Activated CD4-positive, alpha-beta memory T cell treated with anti-CD3 and anti-CD28 coated beads, Interleukin-2, amount 10 ng/mL, durations not matched to agents 7 days and 5 days (primary cell): ENCODE measurements around the gene C17orf67. TPM values are rescaled to one million over a fixed set of nuclear protein-coding genes. Genes with fewer than 3 reads are reported as not detected.

Source experiments
- CTCF ChIA-PET: fragments of 350-600 bp; sonication (Branson Sonifier 250); formaldehyde crosslinking; loops from one replicate; lab custom pipeline; 2021; ENCODE audit warnings: antibody characterized with exemption, inconsistent platforms; lab: Charles Lee
- POLR2A ChIA-PET: fragments of 350-600 bp; sonication (Branson Sonifier 250); formaldehyde crosslinking; loops from one replicate; lab custom pipeline; 2021; ENCODE audit warnings: antibody characterized with exemption; lab: Charles Lee
- DNase-seq: peaks from one replicate; pipeline ENCODE4 v3.0.0-alpha.2; 2020
- H3K27ac Mint-ChIP-seq: one replicate; pipeline ENCODE4 v1.8.0; 2021; ENCODE audit warnings: mild to moderate bottlenecking, mixed read lengths
- H3K27me3 Mint-ChIP-seq: one replicate; pipeline ENCODE4 v1.8.0; 2021; ENCODE audit warnings: mixed read lengths
- H3K36me3 Mint-ChIP-seq: one replicate; pipeline ENCODE4 v1.8.0; 2021; ENCODE audit warnings: low read depth, mixed read lengths
- H3K4me1 Mint-ChIP-seq: one replicate; pipeline ENCODE4 v1.8.0; 2021; ENCODE audit warnings: mixed read lengths
- H3K4me3 Mint-ChIP-seq: one replicate; pipeline ENCODE4 v1.8.0; 2021; ENCODE audit warnings: mild to moderate bottlenecking, mixed read lengths
- H3K9me3 Mint-ChIP-seq: one replicate; pipeline ENCODE4 v1.8.0; 2021; ENCODE audit warnings: mixed read lengths
- total RNA-seq, 2 experiments: library from RNA; stranded (reverse); gene quantifications; one replicate each; pipeline ENCODE4 v1.2.3, GENCODE V29; 2021

Gene C17orf67
- total RNA-seq, 2 experiments from 2014 or later = 4.1 to 4.2 TPM

GRCh38 chr17:56815711-56816110 is 18.0 kb downstream of the C17orf67 start:
- Mint-ChIP-seq H3K27ac (no peak overlapping the region), H3K27me3 (no peaks in the 10 kb centered on the region), H3K9me3 (no peaks in the 10 kb centered on the region), H3K4me1 (peaks cover 9% of the 10 kb centered on the region), H3K36me3 (no peaks in the 10 kb centered on the region), H3K4me3 (no peak overlapping the region)
- ChIA-PET CTCF (interaction anchor here (1.1 to 5.0 kb wide), 3 partner anchors 36 to 138 kb away, joined by 3 to 91 read pairs (median 3); no protein-coding TSS in a partner anchor), POLR2A (interaction anchor here (0.5 kb wide), 1 partner anchor 117 kb away, joined by 4 read pairs; no protein-coding TSS in a partner anchor)
- no peak for DNase-seq

GRCh38 chr17:56812901-56813388 is 20.8 kb downstream of the C17orf67 start:
- Mint-ChIP-seq H3K36me3 (no peaks in the 10 kb centered on the region), H3K9me3 (no peaks in the 10 kb centered on the region), H3K4me3 (no peak overlapping the region), H3K27me3 (no peaks in the 10 kb centered on the region), H3K27ac (no peak overlapping the region), H3K4me1 (no peaks in the 10 kb centered on the region)
- ChIA-PET POLR2A (no interaction called here), CTCF (no interaction called here)
- no peak for DNase-seq

- no peaks in the 10 kb centered on the region for H3K36me3 Mint-ChIP-seq
- no peaks in the 10 kb centered on the region for H3K4me1 Mint-ChIP-seq
- ChIA-PET POLR2A (no interaction called here), CTCF (no interaction called here)
- H3K9me3 Mint-ChIP-seq = no peaks in the 10 kb centered on the region
- H3K27ac Mint-ChIP-seq = no peak overlapping the region
- no peak for DNase-seq
- H3K4me3 Mint-ChIP-seq = no peak overlapping the region
- no peaks in the 10 kb centered on the region for H3K27me3 Mint-ChIP-seq
Measured at GRCh38 chr17:56810891-56811775, 22.6 kb downstream of the C17orf67 start.

- no peaks in the 10 kb centered on the region for H3K36me3 Mint-ChIP-seq
- no peak overlapping the region for H3K27ac Mint-ChIP-seq
- CTCF ChIA-PET = no interaction called here
- no peaks in the 10 kb centered on the region for H3K4me1 Mint-ChIP-seq
- POLR2A ChIA-PET = no interaction called here
- DNase-seq = no peak
- H3K9me3 Mint-ChIP-seq = no peaks in the 10 kb centered on the region
- H3K27me3 Mint-ChIP-seq = no peaks in the 10 kb centered on the region
- no peak overlapping the region for H3K4me3 Mint-ChIP-seq
Measured at GRCh38 chr17:56810343-56810742, 23.4 kb downstream of the C17orf67 start.

GRCh38 chr17:56809820-56810179 is 23.9 kb downstream of the C17orf67 start:
- H3K36me3 Mint-ChIP-seq = no peaks in the 10 kb centered on the region
- no peaks in the 10 kb centered on the region for H3K9me3 Mint-ChIP-seq
- no peak overlapping the region for H3K4me3 Mint-ChIP-seq
- no peaks in the 10 kb centered on the region for H3K4me1 Mint-ChIP-seq
- CTCF ChIA-PET = no interaction called here
- POLR2A ChIA-PET = no interaction called here
- H3K27me3 Mint-ChIP-seq = no peaks in the 10 kb centered on the region
- no peak overlapping the region for H3K27ac Mint-ChIP-seq
- DNase-seq = no peak

GRCh38 chr17:56809106-56809819 is 24.5 kb downstream of the C17orf67 start:
- ChIA-PET CTCF (no interaction called here), POLR2A (no interaction called here)
- Mint-ChIP-seq H3K36me3 (no peaks in the 10 kb centered on the region), H3K27me3 (no peaks in the 10 kb centered on the region), H3K4me3 (no peak overlapping the region), H3K4me1 (no peaks in the 10 kb centered on the region), H3K9me3 (no peaks in the 10 kb centered on the region), H3K27ac (no peak overlapping the region)
- DNase-seq = no peak

- Mint-ChIP-seq H3K9me3 (no peaks in the 10 kb centered on the region), H3K4me3 (no peak overlapping the region), H3K27me3 (no peaks in the 10 kb centered on the region), H3K27ac (no peak overlapping the region), H3K36me3 (no peaks in the 10 kb centered on the region), H3K4me1 (no peaks in the 10 kb centered on the region)
- no peak for DNase-seq
- ChIA-PET POLR2A (no interaction called here), CTCF (no interaction called here)
Measured at GRCh38 chr17:56808503-56808902, 25.2 kb downstream of the C17orf67 start.

GRCh38 chr17:56807723-56808122 is 26.0 kb downstream of the C17orf67 start:
- Mint-ChIP-seq H3K4me1 (no peaks in the 10 kb centered on the region), H3K36me3 (no peaks in the 10 kb centered on the region), H3K27ac (no peak overlapping the region), H3K9me3 (no peaks in the 10 kb centered on the region), H3K4me3 (no peak overlapping the region), H3K27me3 (no peaks in the 10 kb centered on the region)
- ChIA-PET POLR2A (no interaction called here), CTCF (no interaction called here)
- no peak for DNase-seq

- Mint-ChIP-seq H3K36me3 (no peaks in the 10 kb centered on the region), H3K4me1 (no peaks in the 10 kb centered on the region), H3K27me3 (no peaks in the 10 kb centered on the region), H3K4me3 (no peak overlapping the region), H3K27ac (no peak overlapping the region), H3K9me3 (no peaks in the 10 kb centered on the region)
- CTCF ChIA-PET = interaction anchor here (1.1 kb wide), 1 partner anchor 203 kb away, joined by 3 read pairs; no protein-coding TSS in a partner anchor
- POLR2A ChIA-PET = no interaction called here
- DNase-seq = no peak
Measured at GRCh38 chr17:56806949-56807348, 26.8 kb downstream of the C17orf67 start.

- no peak for DNase-seq
- no peaks in the 10 kb centered on the region for H3K36me3 Mint-ChIP-seq
- no peak overlapping the region for H3K4me3 Mint-ChIP-seq
- H3K4me1 Mint-ChIP-seq = no peaks in the 10 kb centered on the region
- ChIA-PET POLR2A (no interaction called here), CTCF (interaction anchor here (0.9 kb wide), 2 partner anchors 15 to 24 kb away, joined by 4 to 6 read pairs; no protein-coding TSS in a partner anchor)
- no peak overlapping the region for H3K27ac Mint-ChIP-seq
- no peaks in the 10 kb centered on the region for H3K9me3 Mint-ChIP-seq
- H3K27me3 Mint-ChIP-seq = no peaks in the 10 kb centered on the region
Measured at GRCh38 chr17:56804454-56804853, 29.3 kb downstream of the C17orf67 start.

GRCh38 chr17:56803071-56803470 is 30.6 kb downstream of the C17orf67 start:
- POLR2A ChIA-PET = no interaction called here
- Mint-ChIP-seq H3K27ac (no peak overlapping the region), H3K4me1 (no peaks in the 10 kb centered on the region), H3K4me3 (no peak overlapping the region), H3K9me3 (no peaks in the 10 kb centered on the region), H3K36me3 (no peaks in the 10 kb centered on the region), H3K27me3 (no peaks in the 10 kb centered on the region)
- CTCF ChIA-PET = no interaction called here
- no peak for DNase-seq

GRCh38 chr17:56801459-56802178 is 32.1 kb downstream of the C17orf67 start:
- H3K27me3 Mint-ChIP-seq = no peaks in the 10 kb centered on the region
- CTCF ChIA-PET = no interaction called here
- no peaks in the 10 kb centered on the region for H3K9me3 Mint-ChIP-seq
- no peak overlapping the region for H3K4me3 Mint-ChIP-seq
- no peak overlapping the region for H3K27ac Mint-ChIP-seq
- POLR2A ChIA-PET = no interaction called here
- no peaks in the 10 kb centered on the region for H3K4me1 Mint-ChIP-seq
- no peaks in the 10 kb centered on the region for H3K36me3 Mint-ChIP-seq
- no peak for DNase-seq

GRCh38 chr17:56798916-56799315 is 34.8 kb downstream of the C17orf67 start:
- no peak overlapping the region for H3K4me3 Mint-ChIP-seq
- ChIA-PET POLR2A (no interaction called here), CTCF (no interaction called here)
- no peak overlapping the region for H3K27ac Mint-ChIP-seq
- no peak for DNase-seq
- no peaks in the 10 kb centered on the region for H3K27me3 Mint-ChIP-seq
- H3K36me3 Mint-ChIP-seq = peaks cover 6% of the 10 kb centered on the region
- no peaks in the 10 kb centered on the region for H3K9me3 Mint-ChIP-seq
- no peaks in the 10 kb centered on the region for H3K4me1 Mint-ChIP-seq
